ENCODE data around the gene MTAP. TPM values are rescaled to one million over a fixed set of nuclear protein-coding genes. Genes with fewer than 3 reads are reported as not detected.

MTAP gene
- total RNA-seq, 1 experiment from 2014 or later = 326 TPM

GRCh38 chr9:21856301-21857094 is 54.1 kb downstream of the MTAP start:
- CTCF ChIA-PET = interaction anchor here (1.5 kb wide), 1 partner anchor 596 kb away, joined by 3 read pairs; no protein-coding TSS in a partner anchor
- no peak overlapping the region for H2AFZ ChIP-seq (ENCODE audit: low read depth, low read length, poor library complexity, severe bottlenecking)
- POLR2A ChIA-PET = no interaction called here
- no peak overlapping the region for H3K27ac ChIP-seq (ENCODE audit: low read depth, low read length)
- H3K4me3 ChIP-seq (replicated peaks in 1 of 2; ENCODE audit: low read depth in 1 of 2, low read length in 2 of 2) = no peak overlapping the region
- TF ChIP-seq ELF1 (IDR thresholded peaks at IDR 0.05; ENCODE audit: borderline replicate concordance, low read depth) = no peak
- no peak for TF ChIP-seq TCF7L2 (IDR thresholded peaks at IDR 0.05; ENCODE audit: borderline replicate concordance, extremely low read depth, insufficient read depth, insufficient read length)
- TF ChIP-seq ZNF274 (IDR thresholded peaks at IDR 0.05; ENCODE audit: low read depth, low read length) = no peak
- TF ChIP-seq MAX (IDR thresholded peaks at IDR 0.05) = no peak
- TF ChIP-seq ZFX (IDR thresholded peaks at IDR 0.05) = no peak
- no peak for TF ChIP-seq EZH2 (IDR thresholded peaks at IDR 0.05)
- no peak for TF ChIP-seq CBX3 (IDR thresholded peaks at IDR 0.05; ENCODE audit: low read depth)
- no peak for TF ChIP-seq RAD21 (IDR thresholded peaks at IDR 0.05; ENCODE audit: low read depth)
- no peak for TF ChIP-seq EZH2phosphoT487 (IDR thresholded peaks at IDR 0.05; ENCODE audit: borderline replicate concordance)
- no peak for TF ChIP-seq POLR2A (IDR thresholded peaks at IDR 0.05; ENCODE audit: borderline replicate concordance, extremely low read depth, insufficient read depth, insufficient read length)
- no peak for TF ChIP-seq POLR2AphosphoS5 (IDR thresholded peaks at IDR 0.05; ENCODE audit: low read depth, low read length)
- no peaks in the 10 kb centered on the region for H3K9me2 ChIP-seq (ENCODE audit: insufficient read depth)
- intact Hi-C loops (cut with micrococcal nuclease) = no loop called here
- H3K36me3 ChIP-seq (ENCODE audit: control insufficient read depth in 1 of 2, insufficient read depth in 2 of 2, low read length in 2 of 2) = peaks cover 77 to 98% of the 10 kb centered on the region in 2 experiments
- no peak for ATAC-seq
- H3K79me2 ChIP-seq (ENCODE audit: insufficient read depth, low read length) = peaks cover 96% of the 10 kb centered on the region
- peaks cover 0 to 4% of the 10 kb centered on the region in 2 experiments; a peak in 1 of 4 replicates for H3K4me1 ChIP-seq (ENCODE audit: control insufficient read depth in 1 of 2, insufficient read depth in 2 of 2, low read length in 2 of 2)
- RAD21 ChIA-PET (ENCODE audit: low non-redundant PET in 1 of 2, low total read pairs in 2 of 2, uncharacterized antibody in 2 of 2, unreplicated experiment in 2 of 2) = no interaction called here
- H3K9ac ChIP-seq (ENCODE audit: low read length) = no peak overlapping the region
- no peak for DNase-seq (ENCODE audit: low read depth, low spot score)
- no peaks in the 10 kb centered on the region for H3K27me3 ChIP-seq (ENCODE audit: insufficient read depth, low read length)
- no peak overlapping the region for H3K4me2 ChIP-seq (ENCODE audit: low read length)
- H3K9me3 ChIP-seq (ENCODE audit: control insufficient read depth in 1 of 2, insufficient read depth in 1 of 2, low read depth in 1 of 2, low read length in 2 of 2) = no peaks in the 10 kb centered on the region
- no TSS peak for BruUV-seq (replicated peaks)
- peaks cover 33% of the 10 kb centered on the region for H4K20me1 ChIP-seq (ENCODE audit: insufficient read depth)

All from HCT116 (cell line).